ENCODE results near the gene FAM114A2. TPM values are rescaled to one million over a fixed set of nuclear protein-coding genes. Genes with fewer than 3 reads are reported as not detected.

FAM114A2 gene
- total RNA-seq, 4 donors from 2014 or later = 7.8 to 13.3 (median 11.5) TPM

GRCh38 chr5:154015071-154015693 is 23.5 kb downstream of the FAM114A2 start:
- Histone ChIP-seq H3K4me3 (no peak overlapping the region), H3K4me1 (no peaks in the 10 kb centered on the region), H3K36me3 (peaks cover 39% of the 10 kb centered on the region), H3K27ac (no peak overlapping the region), H3K27me3 (no peaks in the 10 kb centered on the region), H3K9me3 (no peaks in the 10 kb centered on the region)
- TF ChIP-seq EP300 (IDR thresholded peaks at IDR 0.05) (no peak), POLR2A (IDR thresholded peaks at IDR 0.05) (no peak)
- no peak for DNase-seq (ENCODE audit: low spot score in 2 of 2)
- WGBS = 96% methylated on average over 2 of the region's 4 CpGs

- peaks cover 24% of the 10 kb centered on the region for H3K36me3 ChIP-seq
- no peaks in the 10 kb centered on the region for H3K4me1 ChIP-seq
- no peak for DNase-seq (ENCODE audit: low spot score in 2 of 2)
- no peaks in the 10 kb centered on the region for H3K9me3 ChIP-seq
- TF ChIP-seq POLR2AphosphoS5 (IDR thresholded peaks at IDR 0.05) (no peak), CTCF (IDR thresholded peaks at IDR 0.05) (no peak), EP300 (IDR thresholded peaks at IDR 0.05) (no peak), POLR2A (IDR thresholded peaks at IDR 0.05) (no peak)
- no peaks in the 10 kb centered on the region for H3K27me3 ChIP-seq
- no peak overlapping the region for H3K27ac ChIP-seq
- no peak overlapping the region for H3K4me3 ChIP-seq
- WGBS = 55% methylated on average over 3 of the region's 3 CpGs
Measured at GRCh38 chr5:154010660-154011059, 28.1 kb downstream of the FAM114A2 start.

- DNase-seq (ENCODE audit: low spot score in 2 of 2) = no peak
- no peak overlapping the region for H3K27ac ChIP-seq
- H3K36me3 ChIP-seq = peaks cover 22% of the 10 kb centered on the region
- TF ChIP-seq EP300 (IDR thresholded peaks at IDR 0.05) (no peak), POLR2AphosphoS5 (IDR thresholded peaks at IDR 0.05) (no peak), CTCF (IDR thresholded peaks at IDR 0.05) (no peak), POLR2A (IDR thresholded peaks at IDR 0.05) (no peak)
- H3K4me3 ChIP-seq = no peak overlapping the region
- no peaks in the 10 kb centered on the region for H3K9me3 ChIP-seq
- WGBS = 86% methylated on average over 1 of the region's 1 CpG
- no peaks in the 10 kb centered on the region for H3K27me3 ChIP-seq
- H3K4me1 ChIP-seq = peaks cover 4% of the 10 kb centered on the region
Measured at GRCh38 chr5:154005648-154006047, 33.1 kb downstream of the FAM114A2 start.

DNA sequence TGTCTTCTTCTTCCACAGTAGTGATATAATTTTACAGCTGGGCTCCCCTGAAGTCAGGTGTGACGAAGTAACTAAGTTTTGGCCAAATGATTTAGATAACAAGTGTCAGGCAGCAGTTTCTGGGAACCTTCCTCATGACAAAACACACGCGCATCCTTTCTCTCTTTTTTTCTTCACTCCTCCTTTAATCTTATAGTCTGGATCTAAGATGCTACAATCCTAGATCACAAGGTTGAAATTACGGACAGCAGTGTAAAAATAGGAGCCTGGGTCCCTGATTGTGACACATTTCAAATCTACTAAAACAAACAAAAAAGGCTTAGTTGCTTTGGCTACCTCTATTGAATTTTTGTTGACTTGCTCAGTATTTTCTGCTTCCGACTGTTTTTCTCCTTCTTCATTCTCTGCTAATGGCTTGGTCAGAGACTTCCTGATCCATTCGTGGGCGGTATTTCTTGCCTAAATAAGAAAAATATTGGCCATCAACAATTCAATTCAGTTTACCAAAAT is 36.1 kb downstream of the FAM114A2 start:
- no peaks in the 10 kb centered on the region for H3K9me3 ChIP-seq
- H3K4me1 ChIP-seq = peaks cover 4% of the 10 kb centered on the region
- TF ChIP-seq CTCF (IDR thresholded peaks at IDR 0.05) (no peak), EP300 (IDR thresholded peaks at IDR 0.05) (no peak), POLR2AphosphoS5 (IDR thresholded peaks at IDR 0.05) (no peak), POLR2A (IDR thresholded peaks at IDR 0.05) (no peak)
- WGBS = 78% methylated on average over 7 of the region's 7 CpGs
- no peak overlapping the region for H3K4me3 ChIP-seq
- H3K27ac ChIP-seq = no peak overlapping the region
- H3K36me3 ChIP-seq = peaks cover 30% of the 10 kb centered on the region
- no peak for DNase-seq (ENCODE audit: low spot score in 2 of 2)
- no peaks in the 10 kb centered on the region for H3K27me3 ChIP-seq

GRCh38 chr5:154002093-154002492 is 36.6 kb downstream of the FAM114A2 start:
- Histone ChIP-seq H3K9me3 (no peaks in the 10 kb centered on the region), H3K36me3 (peaks cover 34% of the 10 kb centered on the region), H3K4me3 (no peak overlapping the region), H3K27me3 (no peaks in the 10 kb centered on the region), H3K27ac (peak overlapping the region; percentile 38), H3K4me1 (peaks cover 4% of the 10 kb centered on the region)
- 55% methylated on average over 4 of the region's 4 CpGs for WGBS
- DNase-seq (ENCODE audit: low spot score in 2 of 2) = no peak
- peak in 1 of 3 donors; percentile 70 for TF ChIP-seq POLR2AphosphoS5 (IDR thresholded peaks at IDR 0.05)
- no peak for TF ChIP-seq POLR2A (IDR thresholded peaks at IDR 0.05)
- no peak for TF ChIP-seq EP300 (IDR thresholded peaks at IDR 0.05)
- no peak for TF ChIP-seq CTCF (IDR thresholded peaks at IDR 0.05)

Data from suprapubic skin (tissue), 4 donors.